Activated CD4-positive, alpha-beta T cell treated with anti-CD3 and anti-CD28 coated beads, Interleukin-2, amount 10 ng/mL, durations not matched to agents 7 days and 5 days (primary cell): ENCODE results near the gene XRCC6. TPM values are rescaled to one million over a fixed set of nuclear protein-coding genes. Genes with fewer than 3 reads are reported as not detected.
A peak's percentile ranks its signal among the peaks of the same experiment; 100 is the strongest.
"Not testable (repeated sequence)": the region's sequence is repeated elsewhere in the genome, so short reads cannot be mapped to it uniquely, and the experiment has no call there.

Experiments used
- CTCF ChIA-PET: fragments of 350-600 bp; sonication (Branson Sonifier 250); formaldehyde crosslinking; loops from one replicate; lab custom pipeline; 2021; ENCODE audit warnings: antibody characterized with exemption; lab: Charles Lee
- POLR2A ChIA-PET: fragments of 350-600 bp; sonication (Branson Sonifier 250); formaldehyde crosslinking; loops from one replicate; lab custom pipeline; 2021; ENCODE audit warnings: antibody characterized with exemption; lab: Charles Lee
- DNase-seq: peaks from one replicate; pipeline ENCODE4 v3.0.0-alpha.2; 2020
- H3K27ac Mint-ChIP-seq: one replicate; pipeline ENCODE4 v1.8.0; 2021; ENCODE audit warnings: mild to moderate bottlenecking, moderate library complexity, mixed read lengths
- H3K27me3 Mint-ChIP-seq: one replicate; pipeline ENCODE4 v1.8.0; 2021; ENCODE audit warnings: mixed read lengths
- H3K36me3 Mint-ChIP-seq: one replicate; pipeline ENCODE4 v1.8.0; 2021; ENCODE audit warnings: low read depth, mixed read lengths
- H3K4me1 Mint-ChIP-seq: one replicate; pipeline ENCODE4 v1.8.0; 2021; ENCODE audit warnings: mixed read lengths
- H3K4me3 Mint-ChIP-seq: one replicate; pipeline ENCODE4 v1.8.0; 2021; ENCODE audit warnings: mild to moderate bottlenecking, moderate library complexity, mixed read lengths
- H3K9me3 Mint-ChIP-seq: one replicate; pipeline ENCODE4 v1.8.0; 2021; ENCODE audit warnings: mixed read lengths
- total RNA-seq, 2 experiments: library from RNA; stranded (reverse); gene quantifications; one replicate each; pipeline ENCODE4 v1.2.3, GENCODE V29; 2021

XRCC6 gene
- total RNA-seq: 100 to 1,000 TPM; 283 TPM

GRCh38 chr22:41621099-41621910 lies at the start of gene XRCC6:
TSS of gene XRCC6 (plus strand) at chr22:41621295. CDS start at chr22:41622005, 710 bp downstream.
- Mint-ChIP-seq H3K27me3 (no peaks in the 10 kb centered on the region), H3K36me3 (peaks cover 25% of the 10 kb centered on the region), H3K9me3 (no peaks in the 10 kb centered on the region), H3K4me3 (peak within 1 kb of the TSS; percentile 97), H3K27ac (peak within 1 kb of the TSS; percentile 98), H3K4me1 (peaks cover 41% of the 10 kb centered on the region)
- peak; percentile 100 for DNase-seq
- CTCF ChIA-PET: interaction anchor here (0.6 to 0.8 kb wide), 3 partner anchors 46 to 83 kb away, joined by 3 read pairs; no protein-coding TSS in a partner anchor
- POLR2A ChIA-PET: interaction anchor here (0.6 to 2.7 kb wide), 8 partner anchors 18 to 669 kb away, joined by 3 to 8 read pairs (median 3); partner anchors contain the start of genes PMM1, RANGAP1 and TEF

GRCh38 chr22:41571786-41572185 lies 49.3 kb upstream of the XRCC6 start:
- H3K4me3 Mint-ChIP-seq: no peak overlapping the region
- peaks cover 2% of the 10 kb centered on the region for H3K4me1 Mint-ChIP-seq
- ChIA-PET CTCF (interaction anchor here (1.1 to 2.5 kb wide), 2 partner anchors 11 to 168 kb away, joined by 4 to 7 read pairs; partner anchors contain the start of gene CSDC2), POLR2A (no interaction called here)
- no peak overlapping the region for H3K27ac Mint-ChIP-seq
- no peak for DNase-seq
- no peaks in the 10 kb centered on the region for H3K27me3 Mint-ChIP-seq
- H3K36me3 Mint-ChIP-seq: peaks cover 2% of the 10 kb centered on the region
- H3K9me3 Mint-ChIP-seq: no peaks in the 10 kb centered on the region

GRCh38 chr22:41572305-41572704 lies 48.8 kb upstream of the XRCC6 start:
- DNase-seq, H3K27me3 Mint-ChIP-seq, H3K4me1 Mint-ChIP-seq, H3K36me3 Mint-ChIP-seq, POLR2A ChIA-PET, H3K27ac Mint-ChIP-seq, H3K4me3 Mint-ChIP-seq, H3K9me3 Mint-ChIP-seq: not testable (repeated sequence)
- CTCF ChIA-PET: interaction anchor here (0.6 kb wide), 2 partner anchors 9 to 18 kb away, joined by 3 to 4 read pairs; no protein-coding TSS in a partner anchor

- POLR2A ChIA-PET: no interaction called here
- Mint-ChIP-seq H3K36me3 (peaks cover 9% of the 10 kb centered on the region), H3K27ac (no peak overlapping the region), H3K27me3 (no peaks in the 10 kb centered on the region), H3K9me3 (no peaks in the 10 kb centered on the region), H3K4me1 (peaks cover 2% of the 10 kb centered on the region), H3K4me3 (no peak overlapping the region)
- CTCF ChIA-PET: no interaction called here
- no peak for DNase-seq
Measured at GRCh38 chr22:41573677-41574076, 47.4 kb upstream of the XRCC6 start.

GRCh38 chr22:41574847-41575381 lies 46.2 kb upstream of the XRCC6 start:
- Mint-ChIP-seq H3K27ac (no peak overlapping the region), H3K9me3 (no peaks in the 10 kb centered on the region), H3K36me3 (peaks cover 11% of the 10 kb centered on the region), H3K4me3 (no peak overlapping the region), H3K27me3 (no peaks in the 10 kb centered on the region), H3K4me1 (peaks cover 2% of the 10 kb centered on the region)
- ChIA-PET POLR2A (no interaction called here), CTCF (no interaction called here)
- no peak for DNase-seq

GRCh38 chr22:41575533-41575932 lies 45.6 kb upstream of the XRCC6 start:
- Mint-ChIP-seq H3K27ac (no peak overlapping the region), H3K9me3 (no peaks in the 10 kb centered on the region), H3K4me1 (peaks cover 8% of the 10 kb centered on the region), H3K36me3 (peaks cover 18% of the 10 kb centered on the region), H3K27me3 (no peaks in the 10 kb centered on the region), H3K4me3 (no peak overlapping the region)
- DNase-seq: no peak
- ChIA-PET POLR2A (no interaction called here), CTCF (interaction anchor here (2.3 kb wide), 1 partner anchor 14 kb away, joined by 9 read pairs; the partner anchor contains the start of gene PMM1)

- ChIA-PET POLR2A (no interaction called here), CTCF (interaction anchor here (1.0 to 2.3 kb wide), 3 partner anchors 12 to 37 kb away, joined by 3 to 9 read pairs (median 3); partner anchors contain the start of gene PMM1)
- peaks cover 13% of the 10 kb centered on the region for H3K4me1 Mint-ChIP-seq
- no peaks in the 10 kb centered on the region for H3K27me3 Mint-ChIP-seq
- no peak overlapping the region for H3K27ac Mint-ChIP-seq
- H3K36me3 Mint-ChIP-seq: peaks cover 18% of the 10 kb centered on the region
- no peak overlapping the region for H3K4me3 Mint-ChIP-seq
- peak; percentile 56 for DNase-seq
- H3K9me3 Mint-ChIP-seq: no peaks in the 10 kb centered on the region
Measured at GRCh38 chr22:41576877-41577276, 44.2 kb upstream of the XRCC6 start.

GRCh38 chr22:41578114-41578513 lies 43.0 kb upstream of the XRCC6 start:
- no peak overlapping the region for H3K27ac Mint-ChIP-seq
- POLR2A ChIA-PET: no interaction called here
- no peaks in the 10 kb centered on the region for H3K27me3 Mint-ChIP-seq

GRCh38 chr22:41578818-41579217 lies 42.3 kb upstream of the XRCC6 start:
- Mint-ChIP-seq H3K9me3 (no peaks in the 10 kb centered on the region), H3K4me3 (no peak overlapping the region), H3K4me1 (peaks cover 16% of the 10 kb centered on the region), H3K27me3 (no peaks in the 10 kb centered on the region), H3K36me3 (peaks cover 24% of the 10 kb centered on the region), H3K27ac (no peak overlapping the region)
- POLR2A ChIA-PET: interaction anchor here (0.5 kb wide), 1 partner anchor 11 kb away, joined by 3 read pairs; no protein-coding TSS in a partner anchor
- CTCF ChIA-PET: interaction anchor here (1.6 kb wide), 1 partner anchor 9 kb away, joined by 5 read pairs; no protein-coding TSS in a partner anchor
- no peak for DNase-seq

More at GRCh38 chr22:41578114-41578513, 43.0 kb upstream of the XRCC6 start:
- Mint-ChIP-seq H3K36me3 (peaks cover 24% of the 10 kb centered on the region), H3K4me1 (peaks cover 16% of the 10 kb centered on the region), H3K4me3 (no peak overlapping the region), H3K9me3 (no peaks in the 10 kb centered on the region)
- no peak for DNase-seq
- CTCF ChIA-PET: interaction anchor here (0.8 to 2.3 kb wide), 2 partner anchors 11 to 107 kb away, joined by 3 to 9 read pairs; partner anchors contain the start of gene PMM1

- H3K4me1 Mint-ChIP-seq: peaks cover 16% of the 10 kb centered on the region
- H3K4me3 Mint-ChIP-seq: no peak overlapping the region
- H3K36me3 Mint-ChIP-seq: peaks cover 24% of the 10 kb centered on the region
- H3K9me3 Mint-ChIP-seq: no peaks in the 10 kb centered on the region
- ChIA-PET CTCF (interaction anchor here (1.6 kb wide), 1 partner anchor 9 kb away, joined by 5 read pairs; no protein-coding TSS in a partner anchor), POLR2A (no interaction called here)
- no peaks in the 10 kb centered on the region for H3K27me3 Mint-ChIP-seq
- H3K27ac Mint-ChIP-seq: no peak overlapping the region
- no peak for DNase-seq
Measured at GRCh38 chr22:41579297-41579996, 41.6 kb upstream of the XRCC6 start.

- ChIA-PET POLR2A (no interaction called here), CTCF (interaction anchor here (1.6 kb wide), 1 partner anchor 10 kb away, joined by 5 read pairs; no protein-coding TSS in a partner anchor)
- H3K4me3 Mint-ChIP-seq: no peak overlapping the region
- peaks cover 28% of the 10 kb centered on the region for H3K36me3 Mint-ChIP-seq
- peaks cover 16% of the 10 kb centered on the region for H3K4me1 Mint-ChIP-seq
- peak overlapping the region; percentile 66 for H3K27ac Mint-ChIP-seq
- no peaks in the 10 kb centered on the region for H3K9me3 Mint-ChIP-seq
- no peak for DNase-seq
- no peaks in the 10 kb centered on the region for H3K27me3 Mint-ChIP-seq
Measured at GRCh38 chr22:41579997-41580355, 41.1 kb upstream of the XRCC6 start.

GRCh38 chr22:41582694-41583093 lies 38.4 kb upstream of the XRCC6 start:
- no peaks in the 10 kb centered on the region for H3K9me3 Mint-ChIP-seq
- H3K27me3 Mint-ChIP-seq: no peaks in the 10 kb centered on the region
- H3K4me1 Mint-ChIP-seq: peaks cover 20% of the 10 kb centered on the region
- H3K36me3 Mint-ChIP-seq: peaks cover 27% of the 10 kb centered on the region
- no peak overlapping the region for H3K27ac Mint-ChIP-seq
- ChIA-PET CTCF (interaction anchor here (1.2 to 1.5 kb wide), 2 partner anchors 20 to 39 kb away, joined by 3 to 4 read pairs; partner anchors contain the start of gene POLR3H), POLR2A (interaction anchor here (0.6 kb wide), 1 partner anchor 15 kb away, joined by 4 read pairs; no protein-coding TSS in a partner anchor)
- H3K4me3 Mint-ChIP-seq: no peak overlapping the region
- no peak for DNase-seq
